Keratinocyte (primary cell): ENCODE measurements around the gene DNASE1L2.

ENCODE experiments used
- EZH2 ChIP-seq: IDR thresholded peaks from one replicate; pipeline ENCODE4 v1.6.1; 2012; ENCODE audit warnings: inconsistent platforms, mild to moderate bottlenecking, low read length, moderate library complexity
- TF ChIP-seq, protein P1 (sequence below), 3 experiments: IDR thresholded peaks in 1 of 3; conservative IDR thresholded peaks in 1 of 3; optimal IDR thresholded peaks in 1 of 3; 2 replicates in 2 of 3; 3 replicates in 1 of 3; pipeline versions ENCODE3 to v1.5.1; 2011; ENCODE audit warnings: low read length in 3 of 3, mild to moderate bottlenecking in 3 of 3, moderate library complexity in 2 of 3, control low read depth in 1 of 3, inconsistent platforms in 1 of 3; ENCODE audit not compliant: insufficient read depth in 2 of 3; ENCODE audit errors: extremely low read depth in 1 of 3

DNA sequence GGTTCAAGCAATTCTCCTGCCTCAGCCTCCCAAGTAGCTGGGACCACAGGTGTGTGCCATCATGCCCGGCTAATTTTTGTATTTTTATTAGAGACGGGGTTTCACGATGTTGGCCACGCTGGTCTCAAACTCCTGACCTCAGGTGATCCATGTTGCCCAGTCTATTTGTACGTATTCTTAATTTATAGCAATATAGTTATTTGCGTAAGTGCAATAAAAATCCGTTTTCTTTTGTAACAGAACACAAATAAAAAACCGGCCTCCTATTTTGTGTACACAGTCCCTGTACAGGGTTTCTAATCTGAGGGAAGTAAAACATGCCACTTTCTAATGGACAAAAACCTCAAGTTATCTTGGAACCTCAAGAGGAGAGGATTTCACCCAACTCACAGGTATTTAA is 24.0 kb downstream of the DNASE1L2 start:
- TF ChIP-seq, protein P1, sequence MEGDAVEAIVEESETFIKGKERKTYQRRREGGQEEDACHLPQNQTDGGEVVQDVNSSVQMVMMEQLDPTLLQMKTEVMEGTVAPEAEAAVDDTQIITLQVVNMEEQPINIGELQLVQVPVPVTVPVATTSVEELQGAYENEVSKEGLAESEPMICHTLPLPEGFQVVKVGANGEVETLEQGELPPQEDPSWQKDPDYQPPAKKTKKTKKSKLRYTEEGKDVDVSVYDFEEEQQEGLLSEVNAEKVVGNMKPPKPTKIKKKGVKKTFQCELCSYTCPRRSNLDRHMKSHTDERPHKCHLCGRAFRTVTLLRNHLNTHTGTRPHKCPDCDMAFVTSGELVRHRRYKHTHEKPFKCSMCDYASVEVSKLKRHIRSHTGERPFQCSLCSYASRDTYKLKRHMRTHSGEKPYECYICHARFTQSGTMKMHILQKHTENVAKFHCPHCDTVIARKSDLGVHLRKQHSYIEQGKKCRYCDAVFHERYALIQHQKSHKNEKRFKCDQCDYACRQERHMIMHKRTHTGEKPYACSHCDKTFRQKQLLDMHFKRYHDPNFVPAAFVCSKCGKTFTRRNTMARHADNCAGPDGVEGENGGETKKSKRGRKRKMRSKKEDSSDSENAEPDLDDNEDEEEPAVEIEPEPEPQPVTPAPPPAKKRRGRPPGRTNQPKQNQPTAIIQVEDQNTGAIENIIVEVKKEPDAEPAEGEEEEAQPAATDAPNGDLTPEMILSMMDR (optimal IDR thresholded peaks at IDR 0.05 in 1 of 3, IDR thresholded peaks at IDR 0.05 in 1 of 3, conservative IDR thresholded peaks at IDR 0.05 in 1 of 3; ENCODE audit: extremely low read depth in 1 of 3, insufficient read depth in 2 of 3, low read length in 3 of 3): no peak
- TF ChIP-seq EZH2: no peak
